ENCODE results near the gene A1BG. TPM values are rescaled to one million over a fixed set of nuclear protein-coding genes. Genes with fewer than 3 reads are reported as not detected.
"Not testable (repeated sequence)": the region's sequence is repeated elsewhere in the genome, so short reads cannot be mapped to it uniquely, and the experiment has no call there.

Gene A1BG
- total RNA-seq, 1 experiment from 2014 or later: 1.2 TPM

DNA sequence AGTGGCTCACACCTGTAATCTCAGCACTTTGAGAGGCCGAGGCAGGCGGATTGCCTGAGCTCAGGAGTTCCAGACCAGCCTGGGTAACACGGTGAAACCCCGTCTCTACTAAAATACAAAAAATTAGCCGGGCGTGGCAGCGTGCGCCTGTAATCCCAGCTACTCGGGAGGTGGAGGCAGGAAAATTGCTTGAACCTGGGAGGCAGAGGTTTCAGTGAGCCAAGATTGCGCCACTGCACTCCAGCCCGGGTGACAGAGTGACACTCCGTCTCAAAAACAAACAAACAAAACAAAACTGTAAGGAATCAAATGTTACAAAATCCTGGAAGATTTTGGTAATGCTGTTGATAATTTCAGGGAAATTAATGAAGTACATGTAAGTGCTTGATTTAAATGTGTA lies 5.2 kb downstream of the A1BG start:
- BruUV-seq (replicated peaks); H3K9ac ChIP-seq (ENCODE audit: low read length); H3K9me2 ChIP-seq (ENCODE audit: insufficient read depth); DNase-seq (ENCODE audit: low read depth, low spot score); H3K36me3 ChIP-seq (ENCODE audit: control insufficient read depth in 1 of 2, insufficient read depth in 2 of 2, low read length in 2 of 2); RAD21 ChIA-PET (ENCODE audit: low non-redundant PET in 1 of 2, low total read pairs in 2 of 2, uncharacterized antibody in 2 of 2, unreplicated experiment in 2 of 2); H4K20me1 ChIP-seq (ENCODE audit: insufficient read depth); ATAC-seq; H3K79me2 ChIP-seq (ENCODE audit: insufficient read depth, low read length); intact Hi-C loops (cut with micrococcal nuclease); H3K4me3 ChIP-seq (replicated peaks in 1 of 2; ENCODE audit: low read depth in 1 of 2, low read length in 2 of 2); H3K9me3 ChIP-seq (ENCODE audit: control insufficient read depth in 1 of 2, insufficient read depth in 1 of 2, low read depth in 1 of 2, low read length in 2 of 2); H3K27ac ChIP-seq (ENCODE audit: low read depth, low read length); H3K4me1 ChIP-seq (ENCODE audit: control insufficient read depth in 1 of 2, insufficient read depth in 2 of 2, low read length in 2 of 2); POLR2A ChIA-PET; H3K27me3 ChIP-seq (ENCODE audit: insufficient read depth, low read length); H3K4me2 ChIP-seq (ENCODE audit: low read length); H2AFZ ChIP-seq (ENCODE audit: low read depth, low read length, poor library complexity, severe bottlenecking): not testable (repeated sequence)
- CTCF ChIA-PET: interaction anchor here (1.0 kb wide), 1 partner anchor 12 kb away, joined by 3 read pairs; no protein-coding TSS in a partner anchor

GRCh38 chr19:58346961-58347929 lies 6.0 kb downstream of the A1BG start:
- H3K4me1 ChIP-seq (ENCODE audit: control insufficient read depth in 1 of 2, insufficient read depth in 2 of 2, low read length in 2 of 2): no peaks in the 10 kb centered on the region
- H3K4me2 ChIP-seq (ENCODE audit: low read length): no peak overlapping the region
- no peak overlapping the region for H3K27ac ChIP-seq (ENCODE audit: low read depth, low read length)
- RAD21 ChIA-PET (ENCODE audit: low non-redundant PET in 1 of 2, low total read pairs in 2 of 2, uncharacterized antibody in 2 of 2, unreplicated experiment in 2 of 2): no interaction called here
- DNase-seq (ENCODE audit: low read depth, low spot score) (no peak), ATAC-seq (no peak)
- no peak for TF ChIP-seq EZH2 (IDR thresholded peaks at IDR 0.05)
- H4K20me1 ChIP-seq (ENCODE audit: insufficient read depth): no peaks in the 10 kb centered on the region
- H3K9me3 ChIP-seq (ENCODE audit: control insufficient read depth in 1 of 2, insufficient read depth in 1 of 2, low read depth in 1 of 2, low read length in 2 of 2): no peaks in the 10 kb centered on the region
- BruUV-seq (replicated peaks): no TSS peak
- H3K9me2 ChIP-seq (ENCODE audit: insufficient read depth): no peaks in the 10 kb centered on the region
- no peaks in the 10 kb centered on the region for H3K36me3 ChIP-seq (ENCODE audit: control insufficient read depth in 1 of 2, insufficient read depth in 2 of 2, low read length in 2 of 2)
- H3K4me3 ChIP-seq (replicated peaks in 1 of 2; ENCODE audit: low read depth in 1 of 2, low read length in 2 of 2): no peak overlapping the region
- H3K27me3 ChIP-seq (ENCODE audit: insufficient read depth, low read length): no peaks in the 10 kb centered on the region
- no peak overlapping the region for H3K9ac ChIP-seq (ENCODE audit: low read length)
- intact Hi-C loops (cut with micrococcal nuclease): no loop called here
- CTCF ChIA-PET: no interaction called here
- POLR2A ChIA-PET: no interaction called here
- H3K79me2 ChIP-seq (ENCODE audit: insufficient read depth, low read length): no peaks in the 10 kb centered on the region
- no peak overlapping the region for H2AFZ ChIP-seq (ENCODE audit: low read depth, low read length, poor library complexity, severe bottlenecking)
